Lung microvascular endothelial cell (primary cell): ENCODE measurements around the gene BPI. TPM values are rescaled to one million over a fixed set of nuclear protein-coding genes. Genes with fewer than 3 reads are reported as not detected.
A peak's percentile ranks its signal among the peaks of the same experiment; 100 is the strongest.
"Not testable (repeated sequence)": the region's sequence is repeated elsewhere in the genome, so short reads cannot be mapped to it uniquely, and the experiment has no call there.

Experiments used
- DNase-seq, 2 donors: peaks; one replicate each; pipeline versions ENCODE4 v3.0.0 to v3.0.0-alpha.2; 2010; ENCODE audit warnings: low read depth in 2 of 2
- total RNA-seq: library from RNA; depleted of rRNA; stranded (reverse); fragments of >200 nt; gene quantifications from 2 replicates; pipeline ENCODE4 v1.2.1, GENCODE V29; 2014

The BPI gene
- not detected in 2 replicates for total RNA-seq

DNA sequence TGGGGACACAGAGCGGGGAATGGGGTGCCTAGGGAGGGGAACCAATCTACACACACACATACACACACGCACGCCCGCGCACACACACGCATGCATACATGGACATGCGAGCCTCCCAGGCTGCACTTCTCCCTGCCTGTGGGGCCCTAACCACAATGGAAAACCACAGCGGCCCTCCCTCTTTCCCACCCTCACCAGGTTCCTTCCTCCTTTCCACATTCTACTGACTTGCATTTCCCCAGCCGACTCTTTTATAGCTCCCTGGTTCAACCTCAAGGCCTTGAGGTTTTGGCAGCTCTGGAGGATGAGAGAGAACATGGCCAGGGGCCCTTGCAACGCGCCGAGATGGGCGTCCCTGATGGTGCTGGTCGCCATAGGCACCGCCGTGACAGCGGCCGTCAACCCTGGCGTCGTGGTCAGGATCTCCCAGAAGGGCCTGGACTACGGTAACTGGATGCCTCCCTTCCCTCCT lies at the start of gene BPI:
BPI (plus strand) TSS at position 249 of the 472 bp plus-strand sequence; CDS start at position 317, 68 bp downstream.
- DNase-seq, result no peak

- DNase-seq, result not testable (repeated sequence)
These were observed 49.3 kb upstream of the BPI start for GRCh38 chr20:38254621-38255020.

DNA sequence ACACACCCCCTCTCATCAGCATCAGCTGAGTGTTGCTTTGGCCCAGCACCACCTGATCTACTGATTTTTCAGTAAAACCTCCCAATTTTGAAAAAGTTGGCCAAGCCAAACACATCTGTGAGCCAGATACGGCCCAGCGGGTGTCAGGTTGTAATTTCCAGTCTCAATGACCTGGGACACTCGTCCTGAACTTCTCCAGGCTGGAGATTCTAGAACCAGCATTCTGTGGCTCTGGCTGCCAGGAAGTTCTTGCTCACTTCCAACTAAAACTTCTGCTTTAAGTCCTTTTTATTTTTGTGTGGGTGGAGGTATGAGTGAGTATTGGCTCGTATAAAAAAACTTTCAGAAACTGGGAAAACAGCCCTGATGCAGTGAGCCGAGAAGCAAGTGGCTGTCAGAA lies 48.6 kb upstream of the BPI start:
- no peak for DNase-seq

GRCh38 chr20:38256021-38256420 lies 47.9 kb upstream of the BPI start:
- no peak for DNase-seq

DNA sequence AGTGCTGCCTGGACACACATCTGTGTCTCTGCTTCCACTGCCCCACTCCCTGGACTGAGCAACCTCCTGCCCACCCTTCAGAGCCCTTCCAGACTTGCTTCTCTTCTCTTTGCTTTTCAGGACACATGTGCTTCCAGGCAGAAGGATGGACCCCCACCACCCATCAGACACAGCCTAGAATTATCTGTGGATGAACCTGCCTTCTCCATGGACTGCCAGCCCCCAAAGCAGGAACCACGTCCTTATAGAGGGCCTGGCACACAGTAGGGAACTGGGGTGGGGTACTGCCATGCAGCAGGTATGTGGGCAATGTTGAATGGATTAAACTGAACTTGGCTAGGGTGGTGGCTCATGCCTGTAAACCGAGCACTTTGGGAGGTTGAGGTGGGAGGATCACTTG lies 47.0 kb upstream of the BPI start:
- DNase-seq, result no peak

GRCh38 chr20:38258545-38259215 lies 45.3 kb upstream of the BPI start:
- no peak for DNase-seq

- no peak for DNase-seq
These were observed 44.0 kb upstream of the BPI start for GRCh38 chr20:38260025-38260377.

DNA sequence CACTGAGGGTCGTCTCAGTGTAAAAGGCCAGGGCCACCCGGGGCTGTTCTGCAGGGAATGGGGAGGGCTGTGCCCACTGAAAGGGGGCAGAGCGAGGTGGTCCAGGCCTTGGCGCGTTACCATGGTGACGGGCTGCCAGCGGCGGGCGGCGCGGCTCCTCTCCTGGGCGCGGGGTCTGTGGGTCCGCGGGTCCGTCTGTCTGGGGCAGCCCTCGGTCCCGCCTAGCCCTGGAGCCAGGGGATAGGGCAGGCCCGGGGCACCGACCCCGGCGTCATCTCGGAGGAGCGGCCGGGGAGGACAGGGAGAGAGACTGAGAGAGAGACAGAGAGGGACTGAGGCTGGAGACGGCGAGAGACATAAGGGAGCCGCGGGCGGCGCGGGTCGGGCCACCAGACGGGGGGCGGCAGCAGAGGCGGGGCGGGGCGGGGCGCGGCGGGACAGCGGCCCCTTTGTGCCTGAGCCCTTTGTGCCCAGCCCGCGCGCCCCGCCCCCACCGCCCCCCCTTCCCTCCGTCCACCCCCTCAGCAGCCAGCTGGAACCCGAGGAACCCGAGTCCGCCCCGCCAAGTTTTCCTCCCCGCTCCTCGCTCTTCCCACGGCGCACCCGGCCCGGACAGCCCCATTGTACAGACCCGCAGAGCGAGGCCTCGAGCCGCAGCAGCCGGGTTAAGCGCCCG lies 43.4 kb upstream of the BPI start, which contains the start of gene KIAA1755:
KIAA1755 (minus strand) TSS at position 358 of the 676 bp plus-strand sequence; CDS start at position 123, 235 bp downstream.
- no peak for DNase-seq

- no peak for DNase-seq
These were observed 42.9 kb upstream of the BPI start for GRCh38 chr20:38261054-38261390.

DNA sequence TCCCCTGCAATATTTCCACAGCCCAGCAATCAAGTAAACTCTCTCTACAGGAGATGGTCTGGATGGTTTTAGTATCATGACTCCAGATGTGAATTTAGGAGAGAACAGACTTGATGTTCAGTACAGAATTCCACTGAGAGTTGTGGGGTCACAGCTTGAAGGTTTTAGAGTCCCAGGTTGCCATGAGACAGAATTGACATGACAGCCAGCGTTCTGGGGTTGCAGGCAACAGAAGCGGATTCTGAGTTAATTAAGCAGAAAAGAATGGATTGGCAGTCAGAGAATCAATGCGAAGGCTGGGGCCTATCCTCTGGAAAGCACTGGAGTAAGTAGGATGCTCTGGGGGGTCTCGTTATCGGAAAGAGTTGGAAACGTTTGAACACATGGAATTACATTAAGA lies 41.0 kb upstream of the BPI start:
- DNase-seq, result no peak

DNA sequence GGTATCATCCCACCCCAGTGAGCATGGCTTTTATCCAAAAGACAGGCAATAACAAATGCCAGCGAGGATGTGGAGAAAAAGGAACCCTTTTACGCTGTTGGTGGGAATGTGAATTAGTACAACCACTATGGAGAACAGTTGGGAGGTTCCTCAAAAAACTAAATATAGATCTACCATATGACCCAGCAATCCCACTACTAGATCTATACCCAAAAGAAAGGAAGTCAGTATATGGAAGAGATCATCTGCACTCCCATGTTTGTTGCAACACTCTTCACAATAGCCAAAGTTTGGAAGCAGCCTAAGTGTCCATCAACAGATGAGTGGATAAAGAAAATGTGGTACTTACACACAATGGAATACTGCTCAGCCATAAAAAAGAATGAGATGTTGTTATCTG lies 37.5 kb upstream of the BPI start:
- DNase-seq, result no peak

DNA sequence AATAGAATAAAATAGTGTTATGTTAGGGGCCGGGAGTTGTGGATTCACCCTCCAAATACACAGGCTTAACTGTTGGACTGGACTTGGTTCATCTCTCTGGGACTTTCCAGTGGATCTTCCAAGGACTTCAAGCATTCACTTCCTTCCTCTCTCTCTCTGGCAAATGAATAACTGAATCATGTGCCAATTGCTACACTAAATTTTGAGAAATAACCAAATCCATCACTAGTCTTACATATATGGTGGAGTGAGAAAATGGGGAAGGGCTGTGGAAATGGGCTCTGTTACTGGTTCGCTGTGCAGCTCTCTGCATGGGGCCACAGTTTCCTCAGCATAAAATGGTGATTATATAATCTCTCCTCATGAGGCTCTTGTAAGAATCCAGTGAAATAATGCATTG lies 36.7 kb upstream of the BPI start:
- peak in 1 of 2 donors; percentile 65 for DNase-seq

DNA sequence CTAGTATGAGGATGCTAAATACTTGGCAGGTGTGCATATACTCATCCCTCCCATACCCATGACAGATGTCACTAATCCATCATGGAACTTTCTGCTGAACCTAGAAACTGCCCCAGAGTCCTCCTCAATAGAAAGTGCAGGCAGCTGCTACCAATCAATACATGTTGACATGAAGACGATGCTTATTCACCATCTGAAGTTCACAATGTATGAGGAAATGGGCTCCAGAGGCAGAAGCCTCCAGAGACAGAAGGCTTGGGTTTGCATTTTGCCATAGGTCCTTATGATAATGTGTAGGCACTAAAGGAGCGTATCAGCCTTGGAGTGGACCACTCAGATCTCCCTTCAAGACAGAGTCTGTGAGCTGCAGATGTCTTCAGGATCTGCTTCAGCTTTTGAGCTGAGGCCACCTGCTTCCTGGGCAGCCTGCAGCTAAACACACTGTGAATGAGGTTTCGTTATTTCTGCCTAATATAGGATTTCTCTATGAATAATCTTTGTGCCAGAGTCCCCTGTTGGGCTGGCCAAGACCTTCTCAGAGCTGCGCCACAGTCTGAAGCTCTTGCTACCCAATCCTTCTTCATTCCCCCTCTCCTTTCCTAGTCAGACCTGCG lies 35.9 kb upstream of the BPI start:
- DNase-seq, result no peak

DNA sequence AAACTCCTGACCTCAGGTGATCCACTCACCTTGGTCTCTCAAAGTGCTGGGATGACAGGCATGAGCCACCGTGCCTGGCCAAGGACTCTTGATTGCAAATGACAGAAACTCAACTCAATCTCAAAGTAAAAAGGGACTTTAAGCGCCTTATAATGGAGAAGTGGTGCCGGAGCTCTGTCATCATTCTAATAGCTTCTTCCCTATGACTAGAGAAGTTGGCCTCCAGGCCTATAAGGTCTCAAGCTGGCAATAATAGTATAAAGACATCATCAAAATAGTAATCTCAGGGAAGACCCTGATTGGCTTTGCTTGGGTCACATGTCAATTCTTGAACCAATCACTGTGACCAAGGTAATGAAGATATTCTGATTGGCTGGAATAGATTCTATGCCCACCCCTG lies 34.9 kb upstream of the BPI start:
- no peak for DNase-seq

DNA sequence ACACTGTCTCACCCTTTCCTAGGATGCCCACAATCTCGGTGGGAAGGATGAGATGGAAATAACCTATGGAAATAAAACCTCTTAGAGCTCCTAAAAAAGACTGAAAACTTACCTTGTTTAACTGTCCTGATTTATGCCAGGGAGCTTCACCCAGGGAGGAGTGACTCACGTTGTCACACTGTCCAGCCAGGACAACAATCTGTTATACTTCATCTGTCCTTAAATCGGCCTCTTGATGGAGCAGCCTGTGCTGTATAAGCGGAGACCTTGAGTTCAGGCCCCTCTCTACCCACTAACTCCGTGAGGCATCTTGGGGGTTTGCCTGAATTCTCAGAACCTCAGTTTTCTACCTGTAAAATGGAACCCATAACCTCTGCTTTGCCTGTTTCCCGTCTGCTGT lies 34.2 kb upstream of the BPI start:
- DNase-seq, result no peak

DNA sequence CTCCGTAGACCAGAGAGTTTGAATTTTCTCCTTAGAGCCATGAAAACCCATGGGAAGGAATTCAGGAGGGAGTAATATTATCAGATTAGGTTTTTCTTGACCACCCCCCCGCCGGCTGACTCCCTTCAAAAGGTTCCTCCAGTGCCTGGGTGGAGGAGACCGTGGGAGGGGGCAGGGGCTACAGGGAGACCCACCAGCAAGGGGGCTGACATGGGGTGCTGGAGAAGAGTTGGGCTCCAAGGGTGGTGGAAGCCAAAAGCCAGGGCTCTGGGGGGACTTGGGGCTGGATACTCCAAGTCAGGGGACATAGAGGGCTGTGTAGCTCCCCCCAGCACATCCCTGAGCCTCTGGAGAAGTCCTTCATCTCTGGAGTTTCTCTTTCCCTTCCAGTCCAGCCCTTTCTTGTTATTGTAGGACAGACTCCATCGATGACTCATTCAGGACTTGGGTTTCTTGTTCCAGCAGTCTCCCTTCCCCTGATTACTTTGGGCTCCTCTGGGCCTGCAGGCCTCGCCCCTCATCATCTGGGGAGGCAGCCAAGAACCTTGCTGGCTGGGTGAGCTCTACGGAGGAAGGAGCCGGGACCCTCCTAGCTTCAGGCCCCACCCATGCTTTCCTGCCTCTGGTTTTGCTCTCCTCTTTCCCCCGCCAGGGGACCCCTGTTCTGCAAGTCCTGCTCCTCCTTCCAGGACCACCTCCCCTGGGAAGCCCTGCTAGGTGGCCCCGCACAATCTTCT lies 32.9 kb upstream of the BPI start:
- DNase-seq, result peak; percentile 46 to 94

- no peak for DNase-seq
These were observed 32.3 kb upstream of the BPI start for GRCh38 chr20:38271608-38272120.

GRCh38 chr20:38272398-38272797 lies 31.6 kb upstream of the BPI start:
- peak in 1 of 2 donors; percentile 69 for DNase-seq

DNA sequence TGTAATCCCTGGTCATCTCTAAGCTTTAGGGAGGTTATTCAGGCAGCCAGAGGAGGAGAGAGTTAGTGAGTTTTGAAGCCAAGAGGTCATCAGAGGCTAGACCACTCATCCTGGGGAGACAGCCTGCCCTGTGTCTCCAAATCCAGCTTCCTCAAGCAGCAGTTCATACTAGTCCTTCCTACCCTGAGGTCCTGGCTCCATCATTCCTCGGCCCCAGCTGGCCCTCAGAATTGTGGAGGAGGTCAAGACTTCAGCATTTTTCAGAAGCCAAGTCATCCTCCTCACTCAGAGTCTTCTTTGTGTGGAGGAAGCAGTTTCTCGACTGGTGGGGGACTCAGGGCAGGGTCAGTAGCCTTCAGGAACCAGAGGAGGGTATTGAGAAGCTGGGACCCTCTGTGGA lies 31.0 kb upstream of the BPI start:
- peak in 1 of 2 donors; percentile 76 for DNase-seq

DNA sequence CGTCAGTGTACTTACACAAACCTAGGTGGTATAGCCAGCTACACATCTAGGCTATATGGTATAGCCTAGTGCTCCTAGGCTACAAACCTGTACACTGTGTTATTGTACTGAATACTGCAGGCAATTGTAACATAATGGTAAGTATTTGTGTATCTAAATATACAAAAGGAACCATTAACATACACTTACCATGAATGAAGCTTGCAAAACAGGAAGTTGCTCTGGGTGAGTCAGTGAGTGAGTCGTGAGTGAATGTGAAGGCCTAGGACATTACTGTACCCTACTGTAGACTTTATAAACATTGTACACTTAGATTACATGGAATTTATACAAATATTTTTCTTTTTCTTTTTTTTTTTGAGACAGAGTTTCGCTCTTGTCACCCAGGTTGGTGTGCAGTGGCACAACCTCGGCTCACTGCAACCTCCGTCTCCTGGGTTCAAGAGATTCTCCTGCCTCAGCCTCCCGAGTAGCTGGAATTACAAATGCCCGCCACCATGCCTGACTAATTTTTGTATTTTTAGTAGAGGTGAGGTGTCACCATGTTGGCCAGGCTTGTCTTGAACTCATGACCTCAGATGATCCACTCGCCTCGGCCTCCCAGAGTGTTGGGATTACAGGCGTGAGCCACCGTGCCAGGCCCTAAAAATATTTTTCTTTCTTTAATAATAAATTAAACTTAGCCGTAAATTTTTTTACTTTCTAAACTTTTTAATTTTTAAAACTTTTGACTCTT lies 28.0 kb upstream of the BPI start:
- peak; percentile 72 to 93 for DNase-seq

GRCh38 chr20:38277285-38277684 lies 26.7 kb upstream of the BPI start:
- no peak for DNase-seq
